Stimulated activated CD8-positive, alpha-beta memory T cell treated with anti-CD3 and anti-CD28 coated beads, Interleukin-2, amount 100 ng/mL, for 48 hours (primary cell): ENCODE results near the gene DBF4B.
A peak's percentile ranks its signal among the peaks of the same experiment; 100 is the strongest.

ENCODE experiments used
- DNase-seq, 2 donors: peaks; one replicate each; pipeline ENCODE4 v3.0.0-alpha.2; 2020; ENCODE audit warnings: low read depth in 2 of 2

Gene DBF4B

GRCh38 chr17:44760474-44761308 is 52.2 kb downstream of the DBF4B start:
- no peak for DNase-seq

DNA sequence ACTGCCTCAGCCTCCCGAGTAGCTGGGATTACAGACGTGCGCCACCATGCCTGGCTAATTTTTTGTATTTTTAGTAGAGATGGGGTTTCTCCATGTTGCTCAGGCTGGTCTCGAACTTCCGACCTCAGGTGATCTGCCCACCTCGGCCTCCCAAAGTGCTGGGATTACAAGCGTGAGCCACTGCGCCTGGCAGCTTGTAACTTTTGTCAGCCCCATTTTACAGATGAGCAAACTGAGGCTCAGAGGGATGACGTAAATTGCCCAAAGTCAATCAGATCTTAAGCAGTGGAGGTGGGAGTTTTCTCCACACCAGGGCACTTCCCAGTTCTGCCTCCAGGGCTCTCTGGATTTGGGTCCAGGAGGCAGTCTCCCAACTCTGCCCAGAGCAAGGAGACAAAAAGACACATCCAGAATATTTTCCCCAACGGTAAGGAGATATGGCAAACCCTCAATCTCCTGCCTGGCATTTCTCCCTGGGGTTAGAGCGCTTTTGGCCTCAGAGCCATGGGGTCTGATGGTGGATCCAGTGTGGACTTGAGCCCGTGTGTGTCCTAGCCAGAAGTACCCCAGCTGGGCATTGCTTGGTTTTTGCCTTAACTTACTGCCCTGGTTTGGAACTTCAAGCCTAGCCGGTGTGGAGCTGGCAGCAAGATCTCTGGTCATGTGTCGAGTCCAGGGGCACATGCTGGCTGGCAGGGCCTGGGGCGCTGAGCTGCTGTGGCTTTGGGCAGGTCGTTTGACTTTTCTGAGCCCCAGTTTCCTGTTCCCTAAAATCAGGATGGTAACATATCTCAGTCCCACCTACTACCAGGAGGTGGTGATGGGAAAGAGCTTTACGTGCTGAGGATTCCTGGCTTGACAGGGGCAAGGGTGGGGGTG is 53.7 kb downstream of the DBF4B start:
- DNase-seq, result no peak

DNA sequence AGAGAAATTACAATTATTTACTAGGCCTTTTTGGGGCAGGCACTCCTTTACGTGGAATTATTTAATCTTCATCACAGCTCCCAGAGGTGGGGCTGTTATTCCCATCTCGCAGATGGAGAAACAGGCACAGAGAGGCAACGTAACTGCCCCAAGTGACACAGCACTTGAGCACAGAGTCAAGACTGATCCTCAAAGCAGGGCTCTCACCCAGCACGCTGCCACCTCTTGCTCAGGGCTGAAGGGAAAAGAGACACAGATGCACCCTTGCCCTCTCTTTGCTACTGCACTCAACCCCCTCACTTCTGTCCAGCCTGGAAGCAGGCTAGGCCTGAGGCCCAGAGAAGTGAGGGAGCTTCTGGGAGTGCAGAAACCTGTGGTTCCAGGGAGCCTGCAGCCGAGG is 54.7 kb downstream of the DBF4B start:
- DNase-seq, result no peak

DNA sequence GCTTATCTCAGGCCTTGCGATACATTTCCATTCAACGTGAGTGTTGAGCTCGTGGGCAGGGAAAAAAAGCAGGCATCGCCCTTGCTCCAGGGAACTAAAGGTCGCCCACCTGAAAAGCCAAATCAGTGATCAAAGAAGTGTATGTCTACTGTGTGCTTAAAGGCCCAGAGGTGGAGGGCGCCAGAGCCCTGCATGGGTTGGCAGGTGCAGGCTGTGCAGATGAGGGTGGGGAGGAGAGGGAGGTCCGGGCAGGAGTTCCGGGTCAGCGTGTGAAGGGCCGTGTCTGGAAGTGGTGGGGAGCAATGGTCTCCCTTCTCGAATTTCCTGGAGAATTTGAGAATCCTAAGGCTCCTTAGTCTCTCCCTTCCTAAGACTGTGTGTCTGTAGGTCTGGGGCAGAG is 57.5 kb downstream of the DBF4B start:
- no peak for DNase-seq

- no peak for DNase-seq
Observed at GRCh38 chr17:44766409-44767038, 58.1 kb downstream of the DBF4B start.

- DNase-seq, result no peak
Observed at GRCh38 chr17:44767493-44767892, 59.0 kb downstream of the DBF4B start.

- no peak for DNase-seq
Observed at GRCh38 chr17:44768505-44769142, 60.2 kb downstream of the DBF4B start.

DNA sequence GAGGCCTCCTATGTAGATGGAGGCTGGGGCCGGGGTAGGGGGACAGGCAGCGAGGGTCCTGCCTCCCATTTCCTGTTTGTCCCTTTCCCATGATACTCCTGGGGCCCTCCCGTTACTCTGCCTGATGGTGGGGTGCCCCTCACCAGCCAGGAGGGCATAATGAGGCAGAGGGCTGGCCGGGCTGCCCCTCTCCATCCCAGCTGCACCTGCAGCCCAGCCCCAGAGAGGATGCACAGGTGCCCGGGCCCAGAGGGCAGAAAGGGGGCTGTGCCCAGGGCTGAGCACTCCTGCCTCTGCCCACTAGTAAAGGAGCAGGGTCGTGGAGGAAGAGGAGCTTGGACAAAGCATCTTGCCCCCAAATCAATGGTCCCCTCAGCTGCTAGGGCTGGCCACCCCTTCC is 60.8 kb downstream of the DBF4B start:
- no peak for DNase-seq

- no peak for DNase-seq
Observed at GRCh38 chr17:44769647-44770084, 61.2 kb downstream of the DBF4B start.

DNA sequence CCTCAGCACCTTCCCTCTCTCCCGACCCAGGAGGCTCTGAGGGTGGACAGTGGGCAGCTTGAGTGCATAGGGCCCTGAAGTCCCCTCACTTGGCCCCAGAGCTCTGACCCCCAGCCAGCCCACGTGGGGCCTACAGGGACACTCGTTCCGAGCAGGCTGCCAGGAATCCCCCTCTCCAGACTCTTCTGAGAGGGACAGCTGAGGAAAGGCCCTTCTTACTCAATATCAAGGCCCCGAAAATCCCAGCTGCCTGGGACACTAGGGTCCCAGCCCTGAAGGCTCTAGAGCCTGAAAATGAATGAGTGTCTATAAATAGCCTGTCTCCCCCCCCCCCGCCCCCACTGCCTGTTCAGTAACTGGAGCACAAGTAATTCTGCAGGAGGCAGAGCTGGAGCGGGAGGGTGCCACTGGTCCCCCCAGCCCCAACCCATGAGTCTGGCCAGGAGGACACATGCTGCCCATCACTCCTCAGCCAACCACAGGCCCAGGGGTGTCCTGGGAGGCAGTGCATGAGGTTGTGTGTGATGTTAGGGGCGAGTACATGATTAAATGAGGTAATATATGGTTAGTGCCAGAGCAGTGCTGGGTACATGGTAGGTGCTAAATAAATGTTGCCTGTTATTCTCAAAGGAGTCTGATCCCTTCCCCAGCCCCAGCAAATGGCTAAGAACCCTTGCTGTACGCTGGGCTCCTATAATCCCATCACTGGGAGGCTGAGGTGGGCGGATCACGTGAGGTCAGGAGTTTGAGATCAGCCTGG is 61.9 kb downstream of the DBF4B start:
- DNase-seq, result no peak

DNA sequence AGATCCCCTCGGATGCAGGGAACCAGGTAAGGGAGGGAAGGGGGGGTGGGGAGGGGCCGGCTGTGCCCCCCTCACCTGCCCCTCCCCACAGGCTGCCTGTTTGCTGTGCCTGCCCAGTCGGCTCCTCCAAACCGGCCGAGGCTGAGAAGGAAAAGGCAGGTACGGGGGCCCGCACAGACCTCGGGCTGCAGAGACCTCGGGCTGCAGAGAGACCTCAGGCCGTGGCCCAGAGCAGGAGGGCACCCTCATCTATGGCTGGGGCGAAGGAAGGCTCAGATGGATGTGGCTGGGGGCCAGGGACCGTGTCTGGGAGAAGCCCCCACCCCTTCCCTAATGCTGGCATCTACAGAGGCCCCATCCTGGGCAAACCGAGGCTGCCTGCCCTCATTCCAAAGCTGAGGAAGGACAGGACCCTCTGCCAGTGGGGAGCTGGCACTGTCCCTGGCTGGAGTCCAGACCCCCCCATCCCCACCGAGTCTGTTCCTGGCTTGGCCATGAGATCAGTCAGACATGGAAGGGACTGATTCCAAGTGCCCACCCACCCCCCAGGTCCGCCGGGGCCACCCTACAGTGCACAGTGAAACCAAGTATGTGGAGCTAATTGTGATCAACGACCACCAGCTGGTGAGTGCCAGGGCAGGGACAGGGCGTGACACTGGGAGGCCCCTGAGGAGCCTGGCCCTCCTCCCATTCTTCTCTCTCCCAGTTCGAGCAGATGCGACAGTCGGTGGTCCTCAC is 64.0 kb downstream of the DBF4B start:
- no peak for DNase-seq

DNA sequence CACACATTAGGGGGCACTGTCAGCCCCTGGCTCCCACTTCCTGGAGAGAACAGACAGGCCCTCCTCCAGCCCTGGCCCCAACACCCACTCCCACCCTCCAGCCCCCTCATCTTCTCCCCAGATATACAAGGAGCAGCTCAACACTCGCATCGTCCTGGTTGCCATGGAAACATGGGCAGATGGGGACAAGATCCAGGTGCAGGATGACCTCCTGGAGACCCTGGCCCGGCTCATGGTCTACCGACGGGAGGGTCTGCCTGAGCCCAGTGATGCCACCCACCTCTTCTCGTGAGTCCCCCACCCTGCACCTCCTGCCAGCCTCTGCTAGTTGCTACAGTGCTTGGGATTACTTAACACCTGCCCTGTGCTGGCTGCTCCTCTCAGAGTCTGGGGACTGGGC is 64.7 kb downstream of the DBF4B start:
- no peak for DNase-seq

GRCh38 chr17:44774271-44775135 is 66.0 kb downstream of the DBF4B start:
- DNase-seq, result peak; percentile 86 to 89

GRCh38 chr17:44775136-44775837 is 66.8 kb downstream of the DBF4B start:
- DNase-seq, result peak; percentile 93 to 98

GRCh38 chr17:44775838-44776621 is 67.6 kb downstream of the DBF4B start:
- peak in 1 of 2 donors; percentile 20 for DNase-seq

DNA sequence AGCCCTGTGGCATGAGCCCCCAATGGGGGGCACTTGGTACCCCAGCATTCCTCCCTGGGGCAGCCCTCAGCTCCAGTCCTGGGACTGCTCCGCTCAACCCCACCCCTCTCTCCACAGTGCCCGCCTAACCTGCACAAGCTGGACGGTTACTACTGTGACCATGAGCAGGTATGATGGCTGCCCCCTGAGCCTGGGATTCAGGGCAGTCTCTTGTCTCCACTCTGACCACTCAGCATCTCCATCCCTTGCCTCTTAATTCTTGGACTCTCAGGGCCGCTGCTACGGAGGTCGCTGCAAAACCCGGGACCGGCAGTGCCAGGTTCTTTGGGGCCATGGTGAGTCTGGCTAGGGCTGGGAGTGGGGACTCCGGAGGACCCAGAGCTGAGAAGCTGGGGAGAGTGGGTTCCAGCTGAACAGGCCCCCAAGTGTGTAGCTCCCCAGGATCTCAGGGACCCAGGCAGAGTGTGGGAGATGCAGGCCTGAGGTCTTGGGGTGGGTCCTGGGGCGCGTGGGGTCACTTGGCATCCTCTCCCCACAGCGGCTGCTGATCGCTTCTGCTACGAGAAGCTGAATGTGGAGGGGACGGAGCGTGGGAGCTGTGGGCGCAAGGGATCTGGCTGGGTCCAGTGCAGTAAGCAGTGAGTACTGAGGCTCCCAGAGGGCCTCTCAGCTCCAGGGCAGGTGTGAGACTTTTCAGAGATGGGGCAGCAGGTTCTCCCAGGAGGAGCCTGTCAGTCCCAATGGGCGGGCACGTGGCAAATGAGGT is 68.3 kb downstream of the DBF4B start:
- no peak for DNase-seq
